LNCAP (cell line): ENCODE data around the gene DIAPH3.

ENCODE experiments used
- TF ChIP-seq, protein P1 (sequence below): fragments of 450-650 bp; IDR thresholded peaks from 2 replicates; pipeline ENCODE4 v1.5.1; 2017; ENCODE audit warnings: mild to moderate bottlenecking

Gene DIAPH3

GRCh38 chr13:59770451-59770850, 393.3 kb downstream of the DIAPH3 start:
- TF ChIP-seq, protein P1, sequence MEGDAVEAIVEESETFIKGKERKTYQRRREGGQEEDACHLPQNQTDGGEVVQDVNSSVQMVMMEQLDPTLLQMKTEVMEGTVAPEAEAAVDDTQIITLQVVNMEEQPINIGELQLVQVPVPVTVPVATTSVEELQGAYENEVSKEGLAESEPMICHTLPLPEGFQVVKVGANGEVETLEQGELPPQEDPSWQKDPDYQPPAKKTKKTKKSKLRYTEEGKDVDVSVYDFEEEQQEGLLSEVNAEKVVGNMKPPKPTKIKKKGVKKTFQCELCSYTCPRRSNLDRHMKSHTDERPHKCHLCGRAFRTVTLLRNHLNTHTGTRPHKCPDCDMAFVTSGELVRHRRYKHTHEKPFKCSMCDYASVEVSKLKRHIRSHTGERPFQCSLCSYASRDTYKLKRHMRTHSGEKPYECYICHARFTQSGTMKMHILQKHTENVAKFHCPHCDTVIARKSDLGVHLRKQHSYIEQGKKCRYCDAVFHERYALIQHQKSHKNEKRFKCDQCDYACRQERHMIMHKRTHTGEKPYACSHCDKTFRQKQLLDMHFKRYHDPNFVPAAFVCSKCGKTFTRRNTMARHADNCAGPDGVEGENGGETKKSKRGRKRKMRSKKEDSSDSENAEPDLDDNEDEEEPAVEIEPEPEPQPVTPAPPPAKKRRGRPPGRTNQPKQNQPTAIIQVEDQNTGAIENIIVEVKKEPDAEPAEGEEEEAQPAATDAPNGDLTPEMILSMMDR: no peak

GRCh38 chr13:59766236-59766635, 397.5 kb downstream of the DIAPH3 start:
- TF ChIP-seq, protein P1: no peak

DNA sequence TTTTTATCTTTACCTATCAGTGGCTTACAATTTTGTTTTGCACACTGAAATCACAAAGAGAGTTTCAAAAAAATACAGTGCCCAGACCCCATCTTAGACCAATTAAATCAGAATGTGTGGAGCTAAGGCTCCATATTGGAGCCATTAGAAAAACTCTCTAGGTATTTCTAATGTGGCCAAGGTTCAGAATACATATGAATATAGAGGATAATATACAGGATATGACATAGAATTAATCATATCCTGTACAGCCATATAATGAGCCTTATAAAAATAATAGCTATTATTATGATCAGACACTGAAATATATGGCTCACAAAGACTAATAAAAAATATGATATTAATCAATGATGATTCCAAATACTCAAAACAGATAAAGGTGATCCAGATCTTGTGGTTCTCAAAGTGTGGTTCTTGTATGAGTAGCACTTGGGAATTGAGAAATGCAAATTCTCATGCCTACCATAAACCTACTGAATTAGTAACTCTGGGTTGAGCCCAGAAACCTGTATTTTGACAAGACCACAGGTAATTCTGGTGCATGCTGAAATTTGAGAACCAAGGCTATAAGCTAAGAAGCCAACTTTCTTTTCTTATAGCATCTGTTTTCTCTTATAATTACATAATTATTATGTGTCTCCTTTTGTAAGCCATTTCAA, 408.0 kb downstream of the DIAPH3 start:
- TF ChIP-seq, protein P1: no peak

GRCh38 chr13:59754411-59754810, 409.3 kb downstream of the DIAPH3 start:
- TF ChIP-seq, protein P1: no peak

DNA sequence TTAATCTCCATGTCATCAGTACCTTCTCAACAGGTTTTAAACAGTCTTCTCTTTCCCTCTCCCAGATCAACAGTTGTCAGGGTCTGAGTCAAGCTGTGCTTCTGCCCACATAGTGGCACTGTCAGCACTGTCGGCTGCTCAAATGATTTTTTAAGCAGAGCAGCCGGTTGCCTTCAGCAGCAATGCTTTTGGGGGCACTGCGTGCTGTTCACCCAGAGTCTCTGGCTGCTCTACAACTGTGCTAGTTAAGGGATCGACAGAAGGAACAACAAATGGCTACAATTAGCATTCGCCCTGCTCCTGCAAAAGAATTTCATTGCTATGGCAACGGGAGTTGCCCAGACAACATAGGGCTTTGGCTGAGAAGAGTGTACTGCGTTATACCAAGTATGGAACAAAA, 412.9 kb downstream of the DIAPH3 start:
- TF ChIP-seq, protein P1: no peak

GRCh38 chr13:59748046-59748445, 415.7 kb downstream of the DIAPH3 start:
- TF ChIP-seq, protein P1: no peak

GRCh38 chr13:59747529-59747928, 416.2 kb downstream of the DIAPH3 start:
- TF ChIP-seq, protein P1: no peak
